GM10847 (cell line): ENCODE data around the gene ZNRF2.

Experiments
- POLR2A ChIP-seq: IDR thresholded peaks from 2 replicates; pipeline ENCODE4 v1.6.1; 2011; ENCODE audit not compliant: insufficient read length; ENCODE audit errors: extremely low read depth

Gene ZNRF2

GRCh38 chr7:30359957-30360356, 75.6 kb downstream of the ZNRF2 start:
- TF ChIP-seq POLR2A: no peak

- no peak for TF ChIP-seq POLR2A
Measured at GRCh38 chr7:30363778-30364563, 79.6 kb downstream of the ZNRF2 start.

- TF ChIP-seq POLR2A: no peak
Measured at GRCh38 chr7:30364773-30365172, 80.4 kb downstream of the ZNRF2 start.

- TF ChIP-seq POLR2A: no peak
Measured at GRCh38 chr7:30365621-30366020, 81.2 kb downstream of the ZNRF2 start.

GRCh38 chr7:30366606-30367005, 82.2 kb downstream of the ZNRF2 start:
- no peak for TF ChIP-seq POLR2A

GRCh38 chr7:30367561-30367960, 83.2 kb downstream of the ZNRF2 start:
- TF ChIP-seq POLR2A: no peak

- no peak for TF ChIP-seq POLR2A
Measured at GRCh38 chr7:30369879-30370278, 85.5 kb downstream of the ZNRF2 start.

- no peak for TF ChIP-seq POLR2A
Measured at GRCh38 chr7:30371321-30371720, 86.9 kb downstream of the ZNRF2 start.

- TF ChIP-seq POLR2A: no peak
Measured at GRCh38 chr7:30378275-30378674, 93.9 kb downstream of the ZNRF2 start.

- no peak for TF ChIP-seq POLR2A
Measured at GRCh38 chr7:30379131-30379530, 94.7 kb downstream of the ZNRF2 start.

GRCh38 chr7:30379741-30380140, 95.3 kb downstream of the ZNRF2 start:
- TF ChIP-seq POLR2A: no peak

GRCh38 chr7:30380294-30380693, 95.9 kb downstream of the ZNRF2 start:
- no peak for TF ChIP-seq POLR2A

- TF ChIP-seq POLR2A: no peak
Measured at GRCh38 chr7:30382607-30383006, 98.2 kb downstream of the ZNRF2 start.

- no peak for TF ChIP-seq POLR2A
Measured at GRCh38 chr7:30389791-30390190, 105.4 kb downstream of the ZNRF2 start.

GRCh38 chr7:30390736-30391636, 106.6 kb downstream of the ZNRF2 start:
- no peak for TF ChIP-seq POLR2A

GRCh38 chr7:30391806-30392205, 107.4 kb downstream of the ZNRF2 start:
- no peak for TF ChIP-seq POLR2A
